ENCODE data around the gene OLIG2. TPM values are rescaled to one million over a fixed set of nuclear protein-coding genes. Genes with fewer than 3 reads are reported as not detected.

Gene OLIG2
- total RNA-seq, 3 donors from 2014 or later (not counting 1 experiment from before 2014, with no cell fraction given) = not detected

DNA sequence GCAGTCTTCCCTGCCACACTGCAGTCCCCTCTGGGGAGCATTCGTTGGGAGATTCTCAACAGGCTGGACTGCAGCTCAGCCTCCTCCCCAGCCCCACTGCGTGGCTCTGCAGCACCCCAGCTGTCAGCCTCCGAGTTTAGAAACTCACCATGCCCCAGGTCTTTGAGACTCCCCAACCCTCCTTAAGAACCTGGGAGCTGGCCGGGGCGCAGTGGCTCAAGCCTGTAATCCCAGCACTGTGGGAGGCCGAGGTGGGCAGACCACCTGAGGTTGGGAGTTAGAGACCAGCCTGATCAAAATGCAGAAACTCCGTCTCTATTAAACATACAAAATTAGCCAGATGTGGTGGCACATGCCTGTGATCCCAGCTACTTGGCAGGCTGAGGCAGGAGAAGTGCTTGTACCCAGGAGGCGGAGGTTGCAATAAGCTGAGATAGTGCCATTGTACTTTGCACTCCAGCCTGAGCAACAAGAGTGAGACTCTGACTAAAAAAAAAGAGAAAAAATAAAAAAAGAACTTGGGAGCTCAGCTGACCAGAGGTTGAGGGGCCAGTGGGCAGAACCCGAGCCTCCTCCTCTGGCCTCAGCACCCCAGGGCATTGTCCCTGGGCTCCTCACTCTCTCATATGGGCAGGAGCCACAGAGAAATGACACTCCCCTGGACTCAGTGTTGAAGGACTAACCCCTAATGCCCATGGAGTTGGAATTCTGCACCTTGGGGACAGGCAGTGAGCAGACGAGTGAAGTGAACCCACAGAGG, 5.6 kb downstream of the OLIG2 start:
- Mint-ChIP-seq H3K9me3 (no peaks in the 10 kb centered on the region), H3K4me3 (no peak overlapping the region), H3K4me1 (peaks cover 33 to 34% of the 10 kb centered on the region in 2 donors), H3K27ac (no peak overlapping the region), H3K27me3 (ENCODE audit: low read depth in 2 of 2) (peaks cover 39 to 50% of the 10 kb centered on the region in 2 donors), H3K36me3 (no peaks in the 10 kb centered on the region)
- Histone ChIP-seq H3K36me3 (ENCODE audit: control insufficient read depth, insufficient read depth, low read length) (no peaks in the 10 kb centered on the region), H3K4me3 (ENCODE audit: low read length) (no peak overlapping the region), H3K4me1 (ENCODE audit: control insufficient read depth, insufficient read depth, low read length) (peaks cover 47% of the 10 kb centered on the region), H3K9me3 (ENCODE audit: control insufficient read depth, insufficient read depth, low read length) (peaks cover 3% of the 10 kb centered on the region), H3K27me3 (ENCODE audit: control insufficient read depth, insufficient read depth, low read length) (peaks cover 63% of the 10 kb centered on the region), H3K27ac (ENCODE audit: low read length) (no peak overlapping the region)
- intact Hi-C loops (cut with micrococcal nuclease) = no loop called here
- no peak for ATAC-seq
- WGBS (ENCODE audit: insufficient coverage) = 92% methylated on average over 10 of the region's 10 CpGs
- no peak for DNase-seq
- TF ChIP-seq, protein P1, sequence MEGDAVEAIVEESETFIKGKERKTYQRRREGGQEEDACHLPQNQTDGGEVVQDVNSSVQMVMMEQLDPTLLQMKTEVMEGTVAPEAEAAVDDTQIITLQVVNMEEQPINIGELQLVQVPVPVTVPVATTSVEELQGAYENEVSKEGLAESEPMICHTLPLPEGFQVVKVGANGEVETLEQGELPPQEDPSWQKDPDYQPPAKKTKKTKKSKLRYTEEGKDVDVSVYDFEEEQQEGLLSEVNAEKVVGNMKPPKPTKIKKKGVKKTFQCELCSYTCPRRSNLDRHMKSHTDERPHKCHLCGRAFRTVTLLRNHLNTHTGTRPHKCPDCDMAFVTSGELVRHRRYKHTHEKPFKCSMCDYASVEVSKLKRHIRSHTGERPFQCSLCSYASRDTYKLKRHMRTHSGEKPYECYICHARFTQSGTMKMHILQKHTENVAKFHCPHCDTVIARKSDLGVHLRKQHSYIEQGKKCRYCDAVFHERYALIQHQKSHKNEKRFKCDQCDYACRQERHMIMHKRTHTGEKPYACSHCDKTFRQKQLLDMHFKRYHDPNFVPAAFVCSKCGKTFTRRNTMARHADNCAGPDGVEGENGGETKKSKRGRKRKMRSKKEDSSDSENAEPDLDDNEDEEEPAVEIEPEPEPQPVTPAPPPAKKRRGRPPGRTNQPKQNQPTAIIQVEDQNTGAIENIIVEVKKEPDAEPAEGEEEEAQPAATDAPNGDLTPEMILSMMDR (IDR thresholded peaks at IDR 0.05) = no peak

DNA sequence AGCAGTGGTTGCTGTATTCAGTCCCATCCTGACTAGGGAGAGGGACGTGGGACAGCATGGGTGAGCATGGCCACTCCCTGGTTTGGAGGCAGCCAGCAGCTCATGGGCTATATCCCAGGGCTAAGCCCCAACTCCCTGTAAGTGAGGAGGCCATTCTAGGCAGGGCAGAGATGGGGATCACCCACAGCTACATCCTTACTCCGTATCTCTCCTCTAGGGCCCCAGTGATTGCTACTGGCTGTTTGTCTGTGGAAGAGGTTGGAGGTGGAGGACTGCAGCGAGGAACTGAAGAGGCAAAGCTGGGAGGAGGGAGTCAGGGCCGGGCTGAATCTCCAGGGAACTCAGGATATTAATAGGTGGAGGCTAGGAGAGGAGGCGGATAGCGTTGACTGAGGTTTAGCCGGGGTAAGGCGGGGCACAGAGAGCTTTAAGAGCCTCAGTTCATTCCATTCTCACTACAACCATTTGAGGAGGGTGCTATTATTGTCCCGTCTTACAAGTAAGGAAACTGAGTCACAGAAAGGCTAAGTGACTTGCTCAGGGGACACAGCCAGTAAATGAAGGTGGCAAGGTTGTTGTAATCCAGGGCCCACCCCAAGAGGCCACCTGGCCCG, 6.8 kb downstream of the OLIG2 start:
- ATAC-seq (no peak), DNase-seq (no peak)
- 87% methylated on average over 8 of the region's 10 CpGs for WGBS (ENCODE audit: insufficient coverage)
- TF ChIP-seq, protein P1 (IDR thresholded peaks at IDR 0.05) = no peak
- Mint-ChIP-seq H3K4me1 (peaks cover 38% of the 10 kb centered on the region in 2 donors), H3K27ac (no peak overlapping the region), H3K27me3 (ENCODE audit: low read depth in 2 of 2) (peaks cover 32 to 42% of the 10 kb centered on the region in 2 donors), H3K36me3 (no peaks in the 10 kb centered on the region), H3K9me3 (no peaks in the 10 kb centered on the region), H3K4me3 (no peak overlapping the region)
- Histone ChIP-seq H3K4me3 (ENCODE audit: low read length) (no peak overlapping the region), H3K27ac (ENCODE audit: low read length) (no peak overlapping the region), H3K27me3 (ENCODE audit: control insufficient read depth, insufficient read depth, low read length) (peaks cover 55% of the 10 kb centered on the region), H3K4me1 (ENCODE audit: control insufficient read depth, insufficient read depth, low read length) (peaks cover 49% of the 10 kb centered on the region), H3K9me3 (ENCODE audit: control insufficient read depth, insufficient read depth, low read length) (peaks cover 3% of the 10 kb centered on the region), H3K36me3 (ENCODE audit: control insufficient read depth, insufficient read depth, low read length) (no peaks in the 10 kb centered on the region)
- intact Hi-C loops (cut with micrococcal nuclease) = no loop called here

DNA sequence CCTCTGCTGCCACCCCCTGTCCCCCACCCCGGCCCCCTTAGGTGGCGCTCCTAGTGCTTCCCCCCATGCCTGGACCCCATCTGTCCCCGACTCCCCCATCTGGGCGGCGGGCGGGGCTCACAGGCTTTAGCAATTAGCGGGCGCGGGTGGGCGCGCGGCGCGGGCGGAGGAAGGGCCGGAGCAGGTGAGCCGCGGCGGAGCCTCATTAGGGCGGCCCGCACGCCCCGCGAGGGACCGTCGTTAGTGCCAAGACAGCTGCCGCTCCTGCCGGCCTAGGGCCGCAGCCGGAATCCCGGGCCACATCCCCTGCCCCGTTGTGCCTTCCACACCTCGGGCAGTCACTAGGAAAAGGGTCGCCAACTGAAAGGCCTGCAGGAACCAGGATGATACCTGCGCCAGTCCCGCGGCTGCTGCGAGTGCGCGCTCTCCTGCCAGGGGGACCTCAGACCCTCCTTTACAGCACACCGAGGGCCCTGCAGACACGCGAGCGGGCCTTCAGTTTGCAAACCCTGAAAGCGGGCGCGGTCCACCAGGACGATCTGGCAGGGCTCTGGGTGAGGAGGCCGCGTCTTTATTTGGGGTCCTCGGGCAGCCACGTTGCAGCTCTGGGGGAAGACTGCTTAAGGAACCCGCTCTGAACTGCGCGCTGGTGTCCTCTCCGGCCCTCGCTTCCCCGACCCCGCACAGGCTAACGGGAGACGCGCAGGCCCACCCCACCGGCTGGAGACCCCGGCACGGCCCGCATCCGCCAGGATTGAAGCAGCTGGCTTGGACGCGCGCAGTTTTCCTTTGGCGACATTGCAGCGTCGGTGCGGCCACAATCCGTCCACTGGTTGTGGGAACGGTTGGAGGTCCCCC, 7.6 kb downstream of the OLIG2 start:
- DNase-seq = no peak
- Histone ChIP-seq H3K36me3 (ENCODE audit: control insufficient read depth, insufficient read depth, low read length) (no peaks in the 10 kb centered on the region), H3K9me3 (ENCODE audit: control insufficient read depth, insufficient read depth, low read length) (peaks cover 3% of the 10 kb centered on the region), H3K27me3 (ENCODE audit: control insufficient read depth, insufficient read depth, low read length) (peaks cover 48% of the 10 kb centered on the region), H3K4me3 (ENCODE audit: low read length) (no peak overlapping the region), H3K27ac (ENCODE audit: low read length) (no peak overlapping the region), H3K4me1 (ENCODE audit: control insufficient read depth, insufficient read depth, low read length) (peaks cover 42% of the 10 kb centered on the region)
- H3K36me3 Mint-ChIP-seq = no peaks in the 10 kb centered on the region
- WGBS (ENCODE audit: insufficient coverage) = 76% methylated on average over 75 of the region's 76 CpGs
- H3K9me3 Mint-ChIP-seq = no peaks in the 10 kb centered on the region
- H3K4me1 Mint-ChIP-seq = peaks cover 36 to 38% of the 10 kb centered on the region in 2 donors
- no peak overlapping the region for H3K4me3 Mint-ChIP-seq
- H3K27me3 Mint-ChIP-seq (ENCODE audit: low read depth in 2 of 2) = peaks cover 28 to 39% of the 10 kb centered on the region in 2 donors
- intact Hi-C loops (cut with micrococcal nuclease) = no loop called here
- no peak for ATAC-seq
- TF ChIP-seq, protein P1 (IDR thresholded peaks at IDR 0.05) = no peak
- H3K27ac Mint-ChIP-seq = no peak overlapping the region

Measured in natural killer cell (primary cell).